CD4-positive, CD25-positive, alpha-beta regulatory T cell (primary cell): ENCODE results near the gene FBH1. TPM values are rescaled to one million over a fixed set of nuclear protein-coding genes. Genes with fewer than 3 reads are reported as not detected.

Experiments used
- ATAC-seq, 2 donors: fragments of 150-1000 bp; cut with Tn5 transposase; one replicate each; pipeline ENCODE4 v1.10.0; 2021; ENCODE audit warnings: low read depth in 2 of 2, moderate number of reproducible peaks in 2 of 2, moderate library complexity in 1 of 2
- DNase-seq, 3 donors: peaks; one replicate each; pipeline versions ENCODE4 v3.0.0 to v3.0.0-alpha.2; 2012 to 2022; ENCODE audit warnings: mixed read lengths in 1 of 3
- H3K27ac ChIP-seq: one replicate; pipeline ENCODE4 v1.7.0; 2013; ENCODE audit warnings: mild to moderate bottlenecking, low read length; ENCODE audit not compliant: insufficient read depth, poor library complexity, severe bottlenecking
- H3K27me3 ChIP-seq: one replicate; pipeline ENCODE4 v1.7.0; 2013; ENCODE audit warnings: low read length; ENCODE audit not compliant: control insufficient read depth, insufficient read depth
- H3K36me3 ChIP-seq: one replicate; pipeline ENCODE4 v1.7.0; 2013; ENCODE audit warnings: mild to moderate bottlenecking, low read length, moderate library complexity; ENCODE audit not compliant: control insufficient read depth, insufficient read depth
- H3K4me1 ChIP-seq: 2 replicates; pipeline ENCODE4 v1.7.0; 2013; ENCODE audit warnings: mild to moderate bottlenecking, low read length; ENCODE audit not compliant: insufficient read depth, control insufficient read depth, poor library complexity, severe bottlenecking
- H3K4me3 ChIP-seq: one replicate; pipeline ENCODE4 v1.7.0; 2013; ENCODE audit warnings: low read depth, mild to moderate bottlenecking, low read length, moderate library complexity
- H3K9me3 ChIP-seq, 2 experiments: 1 replicate in 1 of 2; 2 replicates in 1 of 2; pipeline ENCODE4 v1.7.0; 2013; ENCODE audit warnings: low read length in 2 of 2, mild to moderate bottlenecking in 1 of 2, moderate library complexity in 1 of 2; ENCODE audit not compliant: control insufficient read depth in 2 of 2
- H3K27ac Mint-ChIP-seq, 3 donors: one replicate each; pipeline ENCODE4 v1.8.0; 2020 to 2022; ENCODE audit warnings: mild to moderate bottlenecking in 3 of 3, mixed read lengths in 3 of 3, moderate library complexity in 2 of 3
- H3K27me3 Mint-ChIP-seq: one replicate; pipeline ENCODE4 v1.8.0; 2022; ENCODE audit warnings: mild to moderate bottlenecking, mixed read lengths
- H3K36me3 Mint-ChIP-seq: one replicate; pipeline ENCODE4 v1.8.0; 2020; ENCODE audit warnings: mixed read lengths
- H3K4me1 Mint-ChIP-seq, 4 donors: one replicate each; pipeline ENCODE4 v1.8.0; 2020 to 2022; ENCODE audit warnings: mixed read lengths in 4 of 4, mild to moderate bottlenecking in 1 of 4
- H3K4me3 Mint-ChIP-seq, 4 donors: one replicate each; pipeline ENCODE4 v1.8.0; 2020 to 2022; ENCODE audit warnings: mild to moderate bottlenecking in 4 of 4, mixed read lengths in 4 of 4, moderate library complexity in 3 of 4
- H3K9me3 Mint-ChIP-seq, 7 donors: one replicate each; pipeline ENCODE4 v1.8.0; 2020 to 2022; ENCODE audit warnings: mixed read lengths in 7 of 7, mild to moderate bottlenecking in 3 of 7, moderate library complexity in 2 of 7
- polyA plus RNA-seq, 4 donors: library from polyadenylated mRNA; unstranded; fragments of 300-500 nt; fragmentation: Illumina TruSeq; gene quantifications; one replicate each; pipeline ENCODE4 v1.2.3, GENCODE V29; 2021
- total RNA-seq: library from RNA; stranded (reverse); gene quantifications from one replicate; pipeline ENCODE4 v1.2.3, GENCODE V29; 2022

The FBH1 gene
- total and polyA plus RNA-seq, 5 donors from 2014 or later, result 85.3 to 108 (median 102) TPM

DNA sequence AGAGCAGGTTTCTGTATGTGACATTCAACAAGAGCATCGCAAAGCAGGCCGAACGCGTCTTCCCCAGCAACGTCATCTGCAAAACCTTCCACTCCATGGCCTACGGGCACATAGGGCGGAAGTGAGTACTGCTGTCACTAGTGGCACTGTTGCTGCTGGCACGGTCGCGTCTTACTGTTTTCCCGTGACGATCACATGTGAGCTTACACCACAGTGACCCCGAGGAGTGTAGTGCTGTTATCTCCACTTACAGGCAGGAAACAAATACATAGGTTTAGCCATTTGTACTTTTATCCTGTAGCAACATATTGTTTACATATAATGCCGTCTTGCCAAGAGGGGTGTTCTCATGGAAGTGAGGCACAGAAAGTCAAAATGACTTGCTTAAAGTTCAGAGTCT is 25.4 kb downstream of the FBH1 start:
- Histone ChIP-seq H3K4me3 (no peak overlapping the region), H3K9me3 (no peaks in the 10 kb centered on the region), H3K27ac (no peak overlapping the region), H3K36me3 (peaks cover 95% of the 10 kb centered on the region), H3K4me1 (no peaks in the 10 kb centered on the region), H3K27me3 (no peaks in the 10 kb centered on the region)
- ATAC-seq (no peak), DNase-seq (no peak)
- H3K4me3 Mint-ChIP-seq, result no peak overlapping the region
- peaks cover 67% of the 10 kb centered on the region for H3K36me3 Mint-ChIP-seq
- H3K27ac Mint-ChIP-seq, result no peak overlapping the region
- H3K9me3 Mint-ChIP-seq, result no peaks in the 10 kb centered on the region
- H3K4me1 Mint-ChIP-seq, result peaks cover 0 to 5% (median 4%) of the 10 kb centered on the region in 4 donors
- H3K27me3 Mint-ChIP-seq, result no peaks in the 10 kb centered on the region

DNA sequence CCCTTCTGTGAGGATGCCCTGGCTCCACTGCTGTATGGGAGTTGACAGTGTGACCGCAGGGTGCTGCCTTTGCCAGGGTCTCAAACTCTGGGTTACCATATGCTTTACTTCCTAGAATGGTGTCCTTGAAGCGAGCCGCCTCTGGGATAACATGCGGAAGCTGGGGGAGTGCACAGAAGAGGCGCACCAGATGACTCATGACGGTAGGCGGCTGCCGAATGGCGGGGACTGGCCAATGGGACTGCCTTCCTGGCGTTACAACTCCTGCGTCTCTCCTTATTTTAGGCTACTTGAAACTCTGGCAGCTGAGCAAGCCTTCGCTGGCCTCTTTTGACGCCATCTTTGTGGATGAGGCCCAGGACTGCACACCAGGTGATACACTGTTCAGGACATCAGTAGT is 27.3 kb downstream of the FBH1 start:
- Mint-ChIP-seq H3K4me1 (peaks cover 0 to 5% (median 3%) of the 10 kb centered on the region in 4 donors), H3K27me3 (no peaks in the 10 kb centered on the region), H3K4me3 (no peak overlapping the region), H3K9me3 (no peaks in the 10 kb centered on the region), H3K36me3 (peaks cover 70% of the 10 kb centered on the region), H3K27ac (peak overlapping the region in 1 of 3 donors; percentile 55)
- DNase-seq (no peak), ATAC-seq (no peak)
- no peaks in the 10 kb centered on the region for H3K4me1 ChIP-seq
- no peak overlapping the region for H3K4me3 ChIP-seq
- H3K9me3 ChIP-seq, result no peaks in the 10 kb centered on the region
- no peaks in the 10 kb centered on the region for H3K27me3 ChIP-seq
- peaks cover 97% of the 10 kb centered on the region for H3K36me3 ChIP-seq
- no peak overlapping the region for H3K27ac ChIP-seq

DNA sequence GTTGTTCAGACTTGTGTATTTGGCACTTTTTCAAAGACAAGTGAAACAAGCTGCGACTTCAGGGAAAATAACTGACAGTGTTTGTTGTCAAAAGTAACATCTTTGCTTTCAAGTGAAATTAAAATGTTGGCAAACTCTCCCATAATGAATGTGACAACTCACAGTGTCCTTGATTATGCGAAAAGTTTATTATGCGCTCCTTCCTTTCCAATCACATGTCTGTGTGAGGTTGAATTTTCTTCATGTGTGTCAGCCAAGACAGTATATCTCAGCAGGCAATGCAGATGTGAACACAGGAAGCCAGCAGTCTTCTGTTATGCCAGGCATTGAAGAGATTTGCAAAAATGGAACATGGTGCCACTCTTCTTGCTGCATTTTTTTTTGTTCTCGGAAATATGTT is 28.7 kb downstream of the FBH1 start:
- peaks cover 69% of the 10 kb centered on the region for H3K36me3 Mint-ChIP-seq
- Histone ChIP-seq H3K27ac (no peak overlapping the region), H3K36me3 (peaks cover 96% of the 10 kb centered on the region), H3K9me3 (no peaks in the 10 kb centered on the region), H3K27me3 (no peaks in the 10 kb centered on the region), H3K4me3 (no peak overlapping the region), H3K4me1 (no peaks in the 10 kb centered on the region)
- H3K27me3 Mint-ChIP-seq, result no peaks in the 10 kb centered on the region
- no peak overlapping the region for H3K27ac Mint-ChIP-seq
- DNase-seq (no peak), ATAC-seq (no peak)
- no peak overlapping the region for H3K4me3 Mint-ChIP-seq
- H3K4me1 Mint-ChIP-seq, result peaks cover 0 to 2% (median 0%) of the 10 kb centered on the region in 4 donors
- H3K9me3 Mint-ChIP-seq, result no peaks in the 10 kb centered on the region

DNA sequence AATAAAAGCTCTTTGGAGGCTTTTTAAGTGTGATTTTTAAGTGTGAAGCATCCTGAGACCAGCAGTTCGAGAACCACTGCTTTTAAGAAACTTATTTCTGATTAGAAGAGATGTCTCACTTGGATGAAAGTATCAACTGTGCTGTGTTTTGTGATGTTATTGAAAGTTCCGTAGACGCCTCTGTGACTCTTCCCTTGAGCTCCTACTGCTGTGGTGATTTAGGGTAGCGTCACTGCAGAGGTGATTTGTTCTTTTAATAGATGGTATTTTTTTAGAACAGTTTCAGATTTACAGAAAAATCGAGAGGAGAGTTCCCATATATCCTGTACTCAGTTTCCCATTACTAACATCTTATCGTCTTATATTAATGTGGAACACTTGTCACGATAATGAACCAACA is 29.5 kb downstream of the FBH1 start:
- ATAC-seq (no peak), DNase-seq (no peak)
- no peaks in the 10 kb centered on the region for H3K4me1 ChIP-seq
- Mint-ChIP-seq H3K27ac (no peak overlapping the region), H3K4me1 (peaks cover 0 to 2% (median 0%) of the 10 kb centered on the region in 4 donors), H3K4me3 (no peak overlapping the region), H3K27me3 (no peaks in the 10 kb centered on the region), H3K9me3 (no peaks in the 10 kb centered on the region), H3K36me3 (peaks cover 69% of the 10 kb centered on the region)
- no peak overlapping the region for H3K27ac ChIP-seq
- no peaks in the 10 kb centered on the region for H3K9me3 ChIP-seq
- H3K36me3 ChIP-seq, result peaks cover 96% of the 10 kb centered on the region
- H3K4me3 ChIP-seq, result no peak overlapping the region
- no peaks in the 10 kb centered on the region for H3K27me3 ChIP-seq

DNA sequence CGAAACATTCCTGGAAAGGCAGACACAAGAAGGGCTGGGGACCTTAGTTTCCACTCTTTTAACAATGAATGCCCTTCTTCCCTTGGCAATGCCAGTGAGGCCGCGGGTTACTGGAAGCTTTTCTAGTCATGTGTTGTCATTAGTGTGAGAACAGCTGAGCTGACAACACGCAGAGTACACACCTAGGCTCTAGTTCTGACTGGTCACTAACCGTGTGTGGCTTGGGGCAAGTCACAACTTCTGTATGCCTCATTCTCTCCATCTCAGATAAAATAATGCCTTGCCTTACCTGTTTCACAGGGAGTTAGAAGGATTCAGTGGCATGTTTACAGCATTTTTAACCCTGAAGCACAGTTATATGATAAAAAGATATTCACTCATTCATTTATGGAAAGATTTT is 31.7 kb downstream of the FBH1 start:
- ATAC-seq (no peak), DNase-seq (no peak)
- Histone ChIP-seq H3K4me3 (no peak overlapping the region), H3K4me1 (no peaks in the 10 kb centered on the region), H3K27ac (no peak overlapping the region), H3K27me3 (no peaks in the 10 kb centered on the region), H3K9me3 (no peaks in the 10 kb centered on the region), H3K36me3 (peaks cover 95% of the 10 kb centered on the region)
- Mint-ChIP-seq H3K4me1 (peaks cover 0 to 2% (median 0%) of the 10 kb centered on the region in 4 donors), H3K9me3 (no peaks in the 10 kb centered on the region), H3K27me3 (no peaks in the 10 kb centered on the region), H3K27ac (no peak overlapping the region), H3K4me3 (no peak overlapping the region), H3K36me3 (peaks cover 64% of the 10 kb centered on the region)

DNA sequence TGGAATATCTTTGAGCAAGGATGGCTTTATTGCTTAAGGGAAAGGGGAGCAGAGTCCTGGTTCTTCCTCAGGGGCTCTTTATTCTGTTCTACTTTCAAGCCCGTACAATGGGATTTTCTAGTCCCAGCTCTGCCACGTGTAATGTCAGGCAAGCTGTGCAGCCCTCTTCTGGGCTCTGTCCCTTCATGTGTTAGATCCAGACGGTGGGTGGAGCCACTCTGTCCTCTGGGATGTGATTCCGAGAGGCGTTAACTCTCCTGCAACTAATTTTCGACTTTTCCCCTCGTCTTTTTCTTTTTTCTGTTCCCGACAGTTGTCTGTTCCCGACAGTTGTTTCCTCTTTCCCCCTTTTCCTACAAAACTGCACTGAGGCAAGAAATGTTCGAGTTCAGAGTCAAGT is 34.8 kb downstream of the FBH1 start:
- ATAC-seq, result no peak
- no peak overlapping the region for H3K27ac ChIP-seq
- peaks cover 65% of the 10 kb centered on the region for H3K36me3 Mint-ChIP-seq

DNA sequence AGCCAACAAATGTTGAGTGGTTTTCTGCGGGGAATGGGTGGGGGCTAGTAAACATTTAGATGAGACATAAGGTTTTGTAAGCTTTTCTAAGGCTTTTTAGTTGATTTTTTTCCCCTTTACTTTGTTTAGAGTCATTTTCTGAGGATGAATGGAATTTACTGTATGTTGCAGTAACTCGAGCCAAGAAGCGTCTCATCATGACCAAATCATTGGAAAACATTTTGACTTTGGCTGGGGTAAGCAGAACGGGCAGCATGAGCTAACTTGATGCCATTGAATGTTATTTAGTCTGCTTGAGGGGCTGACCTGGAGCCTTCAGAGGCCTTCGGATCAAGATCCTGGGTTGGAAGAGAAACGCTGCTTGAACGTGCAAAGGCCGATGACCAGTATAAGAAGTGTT is 37.3 kb downstream of the FBH1 start:
- Histone ChIP-seq H3K27ac (no peak overlapping the region), H3K36me3 (peaks cover 90% of the 10 kb centered on the region), H3K4me3 (no peak overlapping the region), H3K4me1 (no peaks in the 10 kb centered on the region), H3K27me3 (no peaks in the 10 kb centered on the region), H3K9me3 (no peaks in the 10 kb centered on the region)
- ATAC-seq (no peak), DNase-seq (no peak)
- peaks cover 70% of the 10 kb centered on the region for H3K36me3 Mint-ChIP-seq
- H3K4me3 Mint-ChIP-seq, result no peak overlapping the region
- H3K4me1 Mint-ChIP-seq, result peaks cover 0 to 2% (median 0%) of the 10 kb centered on the region in 4 donors
- H3K27me3 Mint-ChIP-seq, result no peaks in the 10 kb centered on the region
- peak overlapping the region in 1 of 3 donors; percentile 25 for H3K27ac Mint-ChIP-seq
- H3K9me3 Mint-ChIP-seq, result no peaks in the 10 kb centered on the region

More for the DNA sequence above, 34.8 kb downstream of the FBH1 start:
- Histone ChIP-seq H3K9me3 (no peaks in the 10 kb centered on the region), H3K4me1 (no peaks in the 10 kb centered on the region), H3K36me3 (peaks cover 93% of the 10 kb centered on the region), H3K4me3 (no peak overlapping the region), H3K27me3 (no peaks in the 10 kb centered on the region)
- Mint-ChIP-seq H3K4me3 (no peak overlapping the region), H3K27me3 (no peaks in the 10 kb centered on the region), H3K4me1 (peaks cover 0 to 2% (median 0%) of the 10 kb centered on the region in 4 donors), H3K9me3 (no peaks in the 10 kb centered on the region), H3K27ac (peak overlapping the region in 1 of 3 donors; percentile 45)
- DNase-seq, result no peak

DNA sequence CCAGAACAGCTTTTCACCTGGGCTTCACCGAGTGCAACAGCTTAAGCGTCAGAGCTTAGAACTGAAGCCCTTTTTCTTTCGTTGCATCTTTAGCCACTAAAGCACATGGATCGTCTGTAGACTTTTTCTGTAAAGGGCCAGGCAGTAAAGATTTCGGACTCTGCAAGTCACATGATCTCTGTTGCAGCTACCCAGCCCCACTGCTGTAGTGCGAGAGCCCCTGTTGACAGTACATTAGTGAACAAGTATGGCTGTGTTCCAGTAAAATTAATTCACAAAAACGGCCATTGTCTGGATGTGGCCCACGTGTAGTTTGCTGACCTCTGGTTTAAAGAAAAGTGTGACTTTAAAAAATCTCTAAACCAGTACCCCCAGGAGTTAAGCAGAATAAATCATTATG is 39.4 kb downstream of the FBH1 start:
- ATAC-seq (no peak), DNase-seq (no peak)
- no peak overlapping the region for H3K27ac Mint-ChIP-seq
- H3K27me3 Mint-ChIP-seq, result no peaks in the 10 kb centered on the region
- peaks cover 0 to 2% (median 0%) of the 10 kb centered on the region in 4 donors for H3K4me1 Mint-ChIP-seq
- Histone ChIP-seq H3K4me1 (no peaks in the 10 kb centered on the region), H3K27ac (no peak overlapping the region), H3K9me3 (no peaks in the 10 kb centered on the region), H3K36me3 (peaks cover 80% of the 10 kb centered on the region), H3K27me3 (no peaks in the 10 kb centered on the region), H3K4me3 (no peak overlapping the region)
- no peaks in the 10 kb centered on the region for H3K9me3 Mint-ChIP-seq
- peaks cover 56% of the 10 kb centered on the region for H3K36me3 Mint-ChIP-seq
- H3K4me3 Mint-ChIP-seq, result no peak overlapping the region
